Central memory CD4-positive, alpha-beta T cell (primary cell): ENCODE data around the gene C14orf119.
"Not testable (repeated sequence)": the region's sequence is repeated elsewhere in the genome, so short reads cannot be mapped to it uniquely, and the experiment has no call there.

Experiments
- DNase-seq: peaks from one replicate; pipeline ENCODE4 v3.0.0; 2022

Gene C14orf119

GRCh38 chr14:23091294-23092225 lies 3.7 kb upstream of the C14orf119 start:
- no peak for DNase-seq

GRCh38 chr14:23093104-23093503 lies 2.2 kb upstream of the C14orf119 start:
- no peak for DNase-seq

GRCh38 chr14:23093526-23093925 lies 1.8 kb upstream of the C14orf119 start:
- no peak for DNase-seq

- no peak for DNase-seq
Measured at GRCh38 chr14:23093991-23094665, 1.2 kb upstream of the C14orf119 start.

GRCh38 chr14:23094666-23095195 lies 574 bp upstream of the C14orf119 start, which contains the start of gene ACIN1:
Gene ACIN1 (minus strand): TSS chr14:23095136. CDS start chr14:23095112, 24 bp downstream.
- no peak for DNase-seq

- no peak for DNase-seq
Measured at GRCh38 chr14:23097786-23098185, 2.5 kb downstream of the C14orf119 start.

- no peak for DNase-seq
Measured at GRCh38 chr14:23099212-23099861, 4.0 kb downstream of the C14orf119 start.

GRCh38 chr14:23101213-23101970 lies 6.1 kb downstream of the C14orf119 start:
- no peak for DNase-seq

GRCh38 chr14:23101986-23102625 lies 6.8 kb downstream of the C14orf119 start:
- DNase-seq: no peak

- no peak for DNase-seq
Measured at GRCh38 chr14:23102801-23103200, 7.5 kb downstream of the C14orf119 start.

- DNase-seq: no peak
Measured at GRCh38 chr14:23103581-23103980, 8.3 kb downstream of the C14orf119 start.

GRCh38 chr14:23104070-23104590 lies 8.8 kb downstream of the C14orf119 start:
- DNase-seq: no peak

- no peak for DNase-seq
Measured at GRCh38 chr14:23104591-23105347, 9.5 kb downstream of the C14orf119 start, which contains the start of gene CIROP. Gene CIROP (minus strand): TSS chr14:23104989. CDS start chr14:23104920, 69 bp downstream.

GRCh38 chr14:23105348-23105824 lies 10.1 kb downstream of the C14orf119 start:
- no peak for DNase-seq

- DNase-seq: no peak
Measured at GRCh38 chr14:23106747-23107045, 11.4 kb downstream of the C14orf119 start.

- DNase-seq: not testable (repeated sequence)
Measured at GRCh38 chr14:23107620-23108019, 12.3 kb downstream of the C14orf119 start.

GRCh38 chr14:23108169-23108568 lies 12.9 kb downstream of the C14orf119 start:
- DNase-seq: not testable (repeated sequence)

- no peak for DNase-seq
Measured at GRCh38 chr14:23109769-23110168, 14.5 kb downstream of the C14orf119 start.

- no peak for DNase-seq
Measured at GRCh38 chr14:23110579-23111365, 15.5 kb downstream of the C14orf119 start.
